A549 treated with ZK216348 at 1 μM for 4 hours (cell line): ENCODE measurements around the gene KXD1. TPM values are rescaled to one million over a fixed set of nuclear protein-coding genes. Genes with fewer than 3 reads are reported as not detected.

Source experiments
- total RNA-seq: library from RNA; stranded (reverse); fragments of 200-300 nt; extraction: Qiagen RNA extraction; gene quantifications from 5 replicates; pipeline ENCODE4 v1.2.3, GENCODE V29; 2022; ENCODE audit warnings: low read depth

Gene KXD1, protein sequence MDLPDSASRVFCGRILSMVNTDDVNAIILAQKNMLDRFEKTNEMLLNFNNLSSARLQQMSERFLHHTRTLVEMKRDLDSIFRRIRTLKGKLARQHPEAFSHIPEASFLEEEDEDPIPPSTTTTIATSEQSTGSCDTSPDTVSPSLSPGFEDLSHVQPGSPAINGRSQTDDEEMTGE
- total RNA-seq = 74.1 to 108 TPM (median 102 TPM) in 5 replicates

DNA sequence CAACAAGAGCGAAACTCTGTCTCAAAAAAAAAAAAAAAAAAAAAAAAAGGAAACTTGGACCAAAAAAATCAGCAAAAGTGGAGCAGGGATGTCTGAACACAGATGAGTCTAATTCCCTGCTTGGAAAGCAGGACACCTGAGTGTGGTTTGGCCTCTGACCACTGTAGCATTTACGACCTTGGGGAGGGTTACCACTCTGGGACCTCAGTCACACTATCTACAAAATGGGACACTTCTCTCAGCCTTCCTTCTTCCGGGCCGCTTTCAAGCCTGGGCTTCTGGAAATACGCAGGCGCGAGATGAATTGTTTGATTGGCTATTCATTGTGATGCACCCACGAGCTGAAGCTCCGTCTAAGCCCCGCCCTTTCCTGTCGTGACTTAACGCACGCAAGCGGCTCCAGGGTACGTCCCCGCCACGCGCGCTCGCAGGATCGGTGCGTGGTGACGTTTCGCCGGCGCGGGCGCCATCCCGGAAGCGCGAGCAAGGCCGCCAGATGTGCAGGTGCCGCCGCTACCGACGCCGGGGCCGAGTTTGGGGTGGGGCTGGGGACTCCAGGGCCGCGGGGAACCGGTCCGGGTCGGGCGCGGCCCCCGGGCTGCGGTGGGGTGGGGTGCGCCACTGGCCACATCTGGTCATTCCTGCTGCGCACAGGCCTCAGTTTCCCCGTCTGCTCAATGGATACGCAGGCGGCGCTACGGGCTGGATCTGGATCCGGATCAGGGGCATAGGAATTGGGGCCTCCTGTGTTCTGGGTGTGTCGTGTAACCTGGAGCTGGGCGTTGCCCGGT, at the start of gene KXD1:
Gene KXD1 (plus strand): TSS at position 460 of the 791 bp plus-strand sequence. CDS start 4,187 bp downstream, outside the sequence.

DNA sequence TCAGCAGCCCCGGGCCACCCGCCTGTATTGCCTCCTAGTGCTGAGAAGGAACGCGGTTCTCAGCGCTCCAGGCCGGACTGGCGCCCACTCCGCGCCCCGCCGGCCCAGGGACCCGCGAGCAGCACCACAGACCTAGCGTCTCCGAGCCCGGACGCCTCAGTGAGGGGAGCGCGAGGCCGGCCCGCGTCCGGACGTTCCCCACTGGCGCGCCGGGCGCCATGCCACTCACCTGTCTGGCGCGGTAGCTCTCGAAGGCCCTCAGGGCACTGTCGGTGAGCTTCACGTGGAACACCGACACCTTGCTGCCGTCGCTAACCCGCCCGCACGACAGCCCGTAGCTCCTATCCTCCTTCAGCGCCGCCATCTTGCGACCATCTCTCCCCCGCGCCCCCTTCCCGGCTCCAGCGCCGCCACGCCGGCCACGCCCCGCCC, 36.0 kb upstream of the KXD1 start, which contains the start of gene ELL:
Gene ELL (minus strand): TSS at position 379 of the 432 bp plus-strand sequence. CDS start 15 bp downstream, at position 364.

DNA sequence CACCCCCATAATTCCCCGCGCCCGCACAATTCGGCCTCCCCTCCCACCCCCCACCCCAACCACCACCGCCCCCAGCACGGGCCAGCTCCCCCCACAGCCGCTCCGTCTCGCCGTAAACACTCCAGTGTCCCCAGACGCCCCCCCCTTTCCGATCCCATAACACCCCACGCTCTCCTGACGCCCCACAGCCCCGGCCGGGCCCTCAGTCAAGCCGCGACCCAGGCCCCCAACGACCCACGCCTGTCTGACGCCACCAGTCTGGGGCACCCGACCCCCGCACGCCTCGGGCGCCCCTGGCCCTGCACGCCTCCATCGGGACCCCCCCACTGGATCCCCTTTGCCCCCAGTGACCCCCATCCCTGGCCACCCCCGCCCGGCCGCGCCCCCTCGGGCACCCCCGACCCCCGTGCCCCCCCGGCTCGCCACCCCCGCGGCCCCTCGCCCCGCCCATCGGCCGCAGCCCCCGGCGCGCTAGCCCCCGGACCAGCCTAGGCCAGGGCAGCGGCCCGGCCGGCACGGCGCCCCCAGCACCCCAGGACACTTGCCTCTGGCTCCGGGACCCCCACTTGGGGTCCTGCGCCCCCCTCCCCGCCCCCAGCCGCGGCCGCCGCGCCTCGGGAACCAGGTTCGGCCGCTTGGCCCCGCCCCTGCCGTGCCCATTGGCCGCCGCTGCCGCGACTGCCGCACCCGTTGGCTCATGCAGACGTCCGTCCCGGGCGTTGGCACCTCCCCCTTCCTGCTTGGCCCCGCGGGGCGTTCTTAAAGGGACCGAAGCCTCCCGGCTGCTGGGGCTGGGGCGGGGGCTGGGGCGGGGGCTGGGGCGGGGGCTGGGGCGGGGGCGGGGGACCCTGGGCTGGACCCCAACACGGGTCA, 14.5 kb upstream of the KXD1 start, which contains the start of gene FKBP8:
Gene FKBP8 (minus strand): TSS at position 633 of the 873 bp plus-strand sequence. CDS start 1,603 bp downstream, outside the sequence.

DNA sequence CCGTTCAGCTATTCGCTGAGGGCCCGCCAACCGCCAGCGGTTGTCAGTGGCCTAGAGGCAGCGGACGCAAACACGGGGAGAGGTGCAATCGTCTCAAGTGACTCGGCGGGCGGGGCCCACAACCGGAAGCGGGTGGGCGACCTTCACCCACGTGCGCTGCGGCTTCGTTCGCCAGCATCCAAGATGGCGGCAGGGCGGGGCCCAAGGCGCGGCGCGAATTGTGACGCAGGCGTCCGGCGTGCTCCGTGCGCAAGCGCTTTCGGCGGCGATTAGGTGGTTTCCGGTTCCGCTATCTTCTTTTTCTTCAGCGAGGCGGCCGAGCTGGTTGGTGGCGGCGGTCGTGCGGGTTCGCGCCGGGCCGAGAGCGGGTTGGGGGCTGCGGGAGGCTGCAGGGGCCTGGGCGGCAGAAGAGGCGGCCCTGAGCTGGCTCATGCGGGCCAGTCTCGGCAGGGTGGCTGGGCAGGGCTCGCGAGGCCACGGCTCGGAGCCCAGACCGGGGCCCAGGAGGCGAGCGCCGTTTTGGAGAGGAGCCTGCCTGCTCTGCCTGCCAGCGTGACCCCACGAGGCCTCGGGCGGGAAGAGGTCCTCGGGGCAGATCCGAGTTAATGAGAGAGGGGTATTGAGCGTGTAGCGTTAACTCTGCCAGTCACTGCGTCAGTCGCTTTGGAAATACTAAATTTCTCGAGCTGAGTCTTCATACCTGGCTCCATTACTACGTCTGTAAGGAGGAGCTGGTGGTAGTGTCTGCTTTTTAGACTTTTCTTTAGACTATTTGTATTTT, 14.1 kb downstream of the KXD1 start, which contains the start of gene UBA52:
Gene UBA52 (plus strand): TSS at position 294 of the 781 bp plus-strand sequence. CDS start 1,444 bp downstream, outside the sequence.

DNA sequence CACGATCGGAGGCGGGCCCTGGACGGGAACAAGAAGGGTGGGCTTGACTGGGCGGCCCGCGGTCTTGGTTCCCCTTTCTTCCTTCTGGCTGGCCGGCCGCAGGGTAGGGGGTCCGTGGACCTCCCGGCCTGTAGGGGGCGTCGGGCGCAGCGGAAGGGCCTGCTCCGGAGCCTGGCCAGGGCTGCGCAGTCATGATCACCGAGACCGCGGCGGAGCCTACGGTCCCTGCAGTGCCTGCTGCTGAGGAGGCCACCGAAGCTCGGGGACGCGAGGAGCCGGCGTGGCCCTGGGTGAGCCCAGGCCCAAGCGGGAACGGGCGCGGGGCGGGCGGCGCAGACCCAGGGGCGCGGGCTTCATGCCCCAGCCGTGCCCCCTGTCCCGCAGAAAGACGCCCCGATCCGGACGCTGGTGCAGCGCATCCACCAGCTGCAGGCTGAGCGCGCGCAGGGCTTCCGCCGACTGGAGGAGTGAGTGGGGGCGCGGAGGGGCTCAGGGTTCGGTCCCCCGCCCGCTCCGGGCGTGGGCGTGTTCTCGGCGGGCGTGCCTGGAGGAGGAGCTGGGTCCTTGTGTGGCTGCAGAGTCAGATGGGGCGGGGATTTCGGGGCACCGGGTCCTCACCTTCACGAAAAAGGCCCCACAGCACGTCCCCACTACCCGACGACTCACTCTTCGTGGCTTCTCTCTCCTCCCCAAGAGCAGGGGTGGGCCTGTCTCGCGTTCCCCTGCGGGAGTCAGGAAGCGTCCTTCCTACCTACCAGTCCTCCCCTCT, 31.1 kb downstream of the KXD1 start, which contains the start of gene REX1BD:
Gene REX1BD (plus strand): TSS at position 188 of the 769 bp plus-strand sequence. CDS start 4 bp downstream, at position 192.

DNA sequence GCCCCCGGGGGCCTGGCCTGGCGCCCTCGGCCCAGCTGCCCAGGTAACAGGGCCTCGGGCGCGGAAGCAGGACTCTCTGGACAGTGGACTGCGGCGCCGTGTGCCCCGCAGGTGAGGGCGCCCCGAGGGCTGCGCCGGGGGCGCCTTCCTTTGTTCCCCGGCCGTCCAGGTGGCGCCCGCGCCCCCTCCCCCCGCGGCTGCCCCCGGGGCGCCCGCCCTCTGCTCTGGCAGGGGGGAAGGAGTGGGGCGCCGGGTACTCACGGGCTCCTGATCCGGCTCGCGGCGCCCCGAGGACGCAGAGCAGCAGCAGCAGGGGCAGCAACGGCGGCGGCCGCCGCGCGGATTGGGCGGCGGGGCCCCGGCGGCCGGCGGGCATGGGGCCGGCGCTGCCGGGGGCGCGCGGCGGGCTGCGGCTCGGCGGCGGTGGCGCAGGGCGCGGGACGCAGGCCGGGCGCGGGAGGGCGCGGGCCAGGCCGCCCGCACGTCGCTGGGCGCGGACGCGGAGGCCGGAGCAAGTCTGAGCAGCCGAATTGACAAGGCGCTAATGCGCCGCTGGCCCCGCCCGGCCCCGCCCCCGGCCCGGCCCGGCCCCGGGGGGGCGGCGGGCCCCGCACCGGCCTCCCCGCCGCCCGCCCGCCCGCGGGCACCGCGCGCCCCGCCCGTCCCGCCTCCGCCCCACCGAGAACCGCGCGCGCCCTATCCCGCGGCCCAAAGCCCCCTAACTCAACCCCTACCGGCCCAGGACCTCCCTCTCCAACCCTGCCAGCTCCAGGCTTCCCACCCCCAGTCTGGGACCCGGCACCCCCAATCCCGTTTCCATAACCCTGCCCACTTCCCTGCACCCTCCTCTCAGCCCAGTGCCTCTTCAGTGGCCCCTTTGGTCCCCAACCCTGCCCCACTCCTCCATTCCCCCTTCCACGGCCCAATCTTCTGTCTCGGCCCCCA, 48.9 kb downstream of the KXD1 start, which contains the start of gene CRLF1:
Gene CRLF1 (minus strand): TSS at position 519 of the 945 bp plus-strand sequence. CDS start 143 bp downstream, at position 376.

DNA sequence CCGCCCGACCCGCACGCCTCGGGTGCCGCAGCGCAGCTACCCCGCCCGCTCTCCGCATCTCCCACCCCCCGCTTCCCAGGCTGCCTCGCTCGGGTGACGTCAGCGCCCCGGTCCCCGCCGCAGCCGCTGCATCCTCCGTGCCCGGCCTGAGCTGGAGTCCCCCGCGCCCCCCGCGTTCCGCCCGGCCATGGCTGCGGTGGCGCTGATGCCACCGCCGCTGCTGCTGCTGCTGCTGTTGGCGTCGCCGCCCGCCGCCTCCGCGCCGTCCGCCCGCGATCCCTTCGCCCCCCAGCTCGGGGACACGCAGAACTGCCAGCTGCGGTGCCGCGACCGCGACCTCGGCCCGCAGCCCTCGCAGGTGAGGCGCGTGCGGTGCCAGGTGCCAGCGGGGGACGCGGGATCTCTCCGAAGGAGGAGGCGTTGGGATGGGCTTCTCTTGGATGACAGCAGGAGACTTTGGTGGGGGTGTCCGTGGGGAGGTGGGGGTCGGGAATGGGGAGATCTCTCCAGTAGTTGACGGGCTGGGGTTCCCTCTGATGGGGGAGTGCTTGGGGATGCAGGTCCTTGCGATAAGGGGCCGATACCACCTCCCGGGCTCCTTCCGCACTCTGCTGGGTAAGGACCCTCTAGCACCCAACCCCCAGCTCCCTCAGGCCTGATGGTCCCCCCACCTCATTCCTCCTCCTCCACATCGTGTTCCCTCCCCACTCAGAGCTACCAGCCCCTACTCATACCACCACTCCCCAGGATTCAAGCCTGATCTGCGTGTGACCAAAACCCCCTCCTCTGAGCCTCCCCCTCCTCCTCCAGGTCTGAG, 55.3 kb downstream of the KXD1 start, which contains the start of gene TMEM59L:
Gene TMEM59L (plus strand): TSS at position 99 of the 817 bp plus-strand sequence. CDS start 89 bp downstream, at position 188.

Other genes starting within 250 kb of the KXD1 start
- 200 to 249 TPM (median 235 TPM) in 5 replicates for gene LSM4, start 234.8 kb upstream of the KXD1 start, total RNA-seq
- 1.6 to 3.2 TPM (median 2.6 TPM) in 5 replicates for gene PGPEP1, start 217.3 kb upstream of the KXD1 start, total RNA-seq
- 15.2 to 41.1 TPM (median 30.8 TPM) in 5 replicates for gene GDF15, start 171.7 kb upstream of the KXD1 start, total RNA-seq
- gene LRRC25, start 160.2 kb upstream of the KXD1 start, total RNA-seq = not detected in 5 replicates
- gene SSBP4, start 138.5 kb upstream of the KXD1 start, total RNA-seq = 30.2 to 51.6 TPM (median 49.6 TPM) in 5 replicates
- 28.6 to 46.9 TPM (median 39.3 TPM) in 5 replicates for gene ISYNA1, start 119.7 kb upstream of the KXD1 start, total RNA-seq
- 3.7 to 6.5 TPM (median 5.4 TPM) in 5 replicates for gene ELL, start 35.8 kb upstream of the KXD1 start, total RNA-seq
- 85.4 to 164 TPM (median 152 TPM) in 5 replicates for gene FKBP8, start 14.3 kb upstream of the KXD1 start, total RNA-seq
- gene UBA52, start 14.0 kb downstream of the KXD1 start, total RNA-seq = 1,053 to 1,266 TPM (median 1,114 TPM) in 5 replicates
- 31.0 to 64.3 TPM (median 56.1 TPM) in 5 replicates for gene REX1BD, start 30.9 kb downstream of the KXD1 start, total RNA-seq
- gene CRLF1, start 48.9 kb downstream of the KXD1 start, total RNA-seq = 2.6 to 5.8 TPM (median 3.3 TPM) in 5 replicates
- gene TMEM59L, start 55.0 kb downstream of the KXD1 start, total RNA-seq = 5.8 to 6.2 TPM (median 6.0 TPM) in 5 replicates
- 1.7 to 5.3 TPM (median 3.4 TPM) in 5 replicates for gene KLHL26, start 79.2 kb downstream of the KXD1 start, total RNA-seq
- gene CRTC1, start 125.8 kb downstream of the KXD1 start, total RNA-seq = 2.5 to 5.8 TPM (median 4.7 TPM) in 5 replicates
- gene COMP, start 233.4 kb downstream of the KXD1 start, total RNA-seq = 0.09 to 0.15 TPM (median 0.12 TPM) in 4 of 5 replicates, not detected in the other